ENCODE data around the gene OR52K1.
A peak's percentile ranks its signal among the peaks of the same experiment; 100 is the strongest.
"Not testable (repeated sequence)": the region's sequence is repeated elsewhere in the genome, so short reads cannot be mapped to it uniquely, and the experiment has no call there.

Gene OR52K1

GRCh38 chr11:4491878-4492606, 9.6 kb downstream of the OR52K1 start:
- DNase-seq = no peak

- DNase-seq = no peak
These were observed 11.0 kb downstream of the OR52K1 start for GRCh38 chr11:4493480-4493818.

GRCh38 chr11:4495487-4495886, 13.0 kb downstream of the OR52K1 start:
- DNase-seq = no peak

- no peak for DNase-seq
These were observed 13.5 kb downstream of the OR52K1 start for GRCh38 chr11:4495986-4496385.

- DNase-seq = no peak
These were observed 14.3 kb downstream of the OR52K1 start for GRCh38 chr11:4496557-4497248.

GRCh38 chr11:4508886-4509285, 26.4 kb downstream of the OR52K1 start:
- DNase-seq = no peak

GRCh38 chr11:4511282-4512245, 29.1 kb downstream of the OR52K1 start:
- peak; percentile 64 for DNase-seq

- DNase-seq = no peak
These were observed 31.8 kb downstream of the OR52K1 start for GRCh38 chr11:4514196-4514595.

- DNase-seq = no peak
These were observed 39.9 kb downstream of the OR52K1 start for GRCh38 chr11:4522339-4522738.

GRCh38 chr11:4522752-4523151, 40.3 kb downstream of the OR52K1 start:
- DNase-seq = no peak

- no peak for DNase-seq
These were observed 41.2 kb downstream of the OR52K1 start for GRCh38 chr11:4523666-4524065.

- DNase-seq = peak; percentile 78
These were observed 45.5 kb downstream of the OR52K1 start for GRCh38 chr11:4527926-4528325.

GRCh38 chr11:4531686-4532085, 49.2 kb downstream of the OR52K1 start:
- DNase-seq = not testable (repeated sequence)

GRCh38 chr11:4539603-4540219, 57.3 kb downstream of the OR52K1 start:
- peak; percentile 62 for DNase-seq

- DNase-seq = no peak
These were observed 58.6 kb downstream of the OR52K1 start for GRCh38 chr11:4541071-4541470.

Measured in NCI-H82 (cell line).